ENCODE measurements around the gene BICD1.

DNA sequence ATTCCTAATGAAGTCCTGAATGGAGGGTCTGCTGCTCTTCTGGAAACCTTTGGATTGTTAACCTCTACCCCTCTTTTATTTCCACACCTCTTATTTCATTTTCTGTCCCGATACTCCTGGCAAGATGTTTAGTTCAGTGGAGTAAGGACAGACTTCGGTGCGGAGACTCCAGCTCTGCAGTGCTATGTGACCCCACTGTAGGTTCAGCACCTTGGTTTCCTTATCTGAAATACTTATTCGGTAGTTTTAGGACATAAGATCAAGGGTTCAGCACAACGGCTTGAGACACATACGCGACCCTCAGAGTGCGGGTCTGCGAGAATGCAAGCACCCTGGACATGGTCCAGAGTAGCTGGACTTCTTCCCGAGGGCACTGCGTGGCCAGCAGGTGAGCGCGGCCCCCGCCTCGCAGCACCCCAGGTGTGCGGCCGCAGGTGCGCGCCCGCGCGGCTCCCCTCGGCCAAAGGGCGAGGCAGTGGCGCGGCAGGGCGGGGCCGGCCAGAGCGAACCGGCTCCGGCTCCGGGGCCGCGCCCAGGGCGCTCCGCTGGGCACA is 292.2 kb downstream of the BICD1 start:
- TF ChIP-seq, protein P1, sequence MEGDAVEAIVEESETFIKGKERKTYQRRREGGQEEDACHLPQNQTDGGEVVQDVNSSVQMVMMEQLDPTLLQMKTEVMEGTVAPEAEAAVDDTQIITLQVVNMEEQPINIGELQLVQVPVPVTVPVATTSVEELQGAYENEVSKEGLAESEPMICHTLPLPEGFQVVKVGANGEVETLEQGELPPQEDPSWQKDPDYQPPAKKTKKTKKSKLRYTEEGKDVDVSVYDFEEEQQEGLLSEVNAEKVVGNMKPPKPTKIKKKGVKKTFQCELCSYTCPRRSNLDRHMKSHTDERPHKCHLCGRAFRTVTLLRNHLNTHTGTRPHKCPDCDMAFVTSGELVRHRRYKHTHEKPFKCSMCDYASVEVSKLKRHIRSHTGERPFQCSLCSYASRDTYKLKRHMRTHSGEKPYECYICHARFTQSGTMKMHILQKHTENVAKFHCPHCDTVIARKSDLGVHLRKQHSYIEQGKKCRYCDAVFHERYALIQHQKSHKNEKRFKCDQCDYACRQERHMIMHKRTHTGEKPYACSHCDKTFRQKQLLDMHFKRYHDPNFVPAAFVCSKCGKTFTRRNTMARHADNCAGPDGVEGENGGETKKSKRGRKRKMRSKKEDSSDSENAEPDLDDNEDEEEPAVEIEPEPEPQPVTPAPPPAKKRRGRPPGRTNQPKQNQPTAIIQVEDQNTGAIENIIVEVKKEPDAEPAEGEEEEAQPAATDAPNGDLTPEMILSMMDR (conservative IDR thresholded peaks at IDR 0.05 in 1 of 2, IDR thresholded peaks at IDR 0.05 in 1 of 2; ENCODE audit: low read depth in 1 of 2, low read length in 2 of 2) = no peak
- TF ChIP-seq EZH2 (IDR thresholded peaks at IDR 0.05; ENCODE audit: low read length, missing control alignments) = no peak
